HepG2 (cell line): Measurements from ENCODE around the gene HMGN1. TPM values are rescaled to one million over a fixed set of nuclear protein-coding genes. Genes with fewer than 3 reads are reported as not detected.

ENCODE experiments used
- FIP1L1 ChIP-seq: fragments of 200-400 bp; formaldehyde crosslinking; IDR thresholded peaks from 2 replicates; pipeline ENCODE4 v1.6.1; 2018; ENCODE audit warnings: low read depth, mild to moderate bottlenecking, low read length, moderate library complexity, borderline replicate concordance; ENCODE audit not compliant: insufficient read depth
- HMGXB4 ChIP-seq, 2 experiments: sonication (generic) in 1 of 2; formaldehyde crosslinking in 1 of 2; IDR thresholded peaks; 2 replicates each; pipeline versions ENCODE4 v1.4.0 to v1.6.1; 2018 to 2020; ENCODE audit warnings: missing genetic modification reagents in 2 of 2, borderline replicate concordance in 1 of 2, low read depth in 1 of 2, mild to moderate bottlenecking in 1 of 2, missing biosample characterization in 1 of 2
- LBX2 ChIP-seq: sonication (generic); formaldehyde crosslinking; IDR thresholded peaks from 2 replicates; pipeline ENCODE4 v1.5.0; 2020; ENCODE audit warnings: missing genetic modification reagents, mild to moderate bottlenecking, borderline replicate concordance
- NR0B2 ChIP-seq: sonication (generic); formaldehyde crosslinking; IDR thresholded peaks from 2 replicates; pipeline ENCODE4 v1.4.0; 2020; ENCODE audit warnings: mild to moderate bottlenecking, missing genetic modification reagents
- SAFB2 ChIP-seq: sonication (generic); formaldehyde crosslinking; IDR thresholded peaks from 2 replicates; pipeline ENCODE4 v1.5.1; 2020; ENCODE audit warnings: missing genetic modification reagents, low read depth, mild to moderate bottlenecking, borderline replicate concordance
- TCF12 ChIP-seq, 2 experiments: fragments of 450-650 bp in 1 of 2; sonication (generic) in 1 of 2; formaldehyde crosslinking in 1 of 2; IDR thresholded peaks; 2 replicates each; pipeline versions ENCODE4 v1.6.1 to v1.8.0; 2017 to 2022; ENCODE audit warnings: antibody characterized with exemption in 1 of 2, mild to moderate bottlenecking in 1 of 2, missing genetic modification reagents in 1 of 2, moderate library complexity in 1 of 2
- ZBTB26 ChIP-seq: IDR thresholded peaks from 2 replicates; pipeline ENCODE4 v1.6.1; 2016; ENCODE audit warnings: missing compliant biosample characterization, missing genetic modification reagents, borderline replicate concordance
- ZC3H13 ChIP-seq: sonication (generic); formaldehyde crosslinking; IDR thresholded peaks from 2 replicates; pipeline ENCODE4 v1.8.1; 2023; ENCODE audit warnings: mild to moderate bottlenecking, missing genetic modification reagents, moderate library complexity
- ZHX1 ChIP-seq: sonication (generic); formaldehyde crosslinking; IDR thresholded peaks from 2 replicates; pipeline ENCODE4 v1.8.1; 2022; ENCODE audit warnings: low read depth, mild to moderate bottlenecking, missing genetic modification reagents
- ZMYM2 ChIP-seq: sonication (generic); formaldehyde crosslinking; IDR thresholded peaks from 2 replicates; pipeline ENCODE4 v1.8.0; 2022; ENCODE audit warnings: mild to moderate bottlenecking, missing genetic modification reagents
- ZNF275 ChIP-seq: sonication (generic); formaldehyde crosslinking; IDR thresholded peaks from 2 replicates; pipeline ENCODE4 v1.8.0; 2022; ENCODE audit warnings: missing genetic modification reagents, mild to moderate bottlenecking, inconsistent platforms, borderline replicate concordance
- ZNF644 ChIP-seq: IDR thresholded peaks from 2 replicates; pipeline ENCODE4 v1.6.1; 2016; ENCODE audit warnings: low read depth
- ZSCAN20 ChIP-seq: sonication (generic); formaldehyde crosslinking; IDR thresholded peaks from 2 replicates; pipeline ENCODE4 v1.4.0; 2020; ENCODE audit warnings: missing genetic modification reagents, mild to moderate bottlenecking, borderline replicate concordance
- ZSCAN29 ChIP-seq: sonication (generic); formaldehyde crosslinking; conservative IDR thresholded peaks from 2 replicates; pipeline ENCODE4 v1.4.0; 2020; ENCODE audit warnings: mild to moderate bottlenecking, missing genetic modification reagents
- polyA plus RNA-seq, 8 experiments: library from polyadenylated mRNA; depleted of rRNA in 3 of 8; stranded (reverse) in 7 of 8; unstranded in 1 of 8; fragments of >200 nt; fragmentation: Illumina TruSeq in 4 of 8; extraction: Trizol in 4 of 8; gene quantifications; 2 replicates each; pipeline versions ENCODE4 v1.2.1 to v1.2.3, GENCODE V29; 2011 to 2016; ENCODE audit warnings: low read depth in 4 of 8, missing spikeins in 1 of 8, mixed read lengths in 1 of 8; ENCODE audit not compliant: insufficient read depth in 1 of 8
- total RNA-seq, 5 experiments: library from RNA; depleted of rRNA; stranded (reverse); fragments of >200 nt; fragmentation: Illumina TruSeq; extraction: Trizol; gene quantifications; 2 replicates each; pipeline ENCODE4 v1.2.3, GENCODE V29; 2016; ENCODE audit warnings: low read depth in 1 of 5
- TF ChIP-seq, protein P1 (sequence below), 2 experiments: sonication (generic) in 1 of 2; formaldehyde crosslinking in 1 of 2; IDR thresholded peaks; 2 replicates each; pipeline versions ENCODE4 v1.5.1 to v1.6.1; 2011 to 2020; ENCODE audit warnings: borderline replicate concordance in 1 of 2, low read depth in 1 of 2, low read length in 1 of 2, mild to moderate bottlenecking in 1 of 2, missing genetic modification reagents in 1 of 2, moderate library complexity in 1 of 2

The HMGN1 gene
- total and polyA plus RNA-seq, 2 of the 13 experiments (the other 11 are each of a cell fraction or from before 2014, with no cell fraction given), result 104 to 286 TPM

- TF ChIP-seq ZBTB26 (CRISPR knock-in tag) (0 out of 2 replicates have a peak, but pooled peaks have one; percentile 10), NR0B2 (peak; percentile 49), ZMYM2 (CRISPR knock-in tag) (no peak), ZNF644 (CRISPR knock-in tag) (no peak), ZHX1 (CRISPR knock-in tag) (0 out of 2 replicates have a peak, but pooled peaks have one; percentile 61), HMGXB4 (CRISPR knock-in tag; IDR thresholded peaks at IDR 0.05; ENCODE audit: borderline replicate concordance in 1 of 2, low read depth in 1 of 2) (peak; percentile 77 to 83; a peak in 3 of 4 replicates), ZC3H13 (CRISPR knock-in tag) (peak; percentile 91), TCF12 (IDR thresholded peaks at IDR 0.05) (no peak), TCF12 (CRISPR knock-in tag; IDR thresholded peaks at IDR 0.05) (peak; percentile 83; the same call in 1 of the 2 replicates), FIP1L1 (0 out of 2 replicates have a peak, but pooled peaks have one; percentile 22), ZSCAN29 (no peak), SAFB2 (CRISPR knock-in tag) (no peak; the same call in 1 of the 2 replicates), ZSCAN20 (CRISPR knock-in tag) (peak; percentile 95; the same call in 1 of the 2 replicates), ZNF275 (CRISPR knock-in tag) (0 out of 2 replicates have a peak, but pooled peaks have one; percentile 60), LBX2 (CRISPR knock-in tag) (no peak)
- TF ChIP-seq, protein P1, sequence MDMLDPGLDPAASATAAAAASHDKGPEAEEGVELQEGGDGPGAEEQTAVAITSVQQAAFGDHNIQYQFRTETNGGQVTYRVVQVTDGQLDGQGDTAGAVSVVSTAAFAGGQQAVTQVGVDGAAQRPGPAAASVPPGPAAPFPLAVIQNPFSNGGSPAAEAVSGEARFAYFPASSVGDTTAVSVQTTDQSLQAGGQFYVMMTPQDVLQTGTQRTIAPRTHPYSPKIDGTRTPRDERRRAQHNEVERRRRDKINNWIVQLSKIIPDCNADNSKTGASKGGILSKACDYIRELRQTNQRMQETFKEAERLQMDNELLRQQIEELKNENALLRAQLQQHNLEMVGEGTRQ (IDR thresholded peaks at IDR 0.05; ENCODE audit: low read depth, low read length), result no peak
- TF ChIP-seq, protein P1 (CRISPR knock-in tag; IDR thresholded peaks at IDR 0.05; ENCODE audit: borderline replicate concordance), result no peak
These were observed 35.2 kb downstream of the HMGN1 start, which contains the start of gene BRWD1 (continued) for GRCh38 chr21:39313571-39314142.
